ENCODE data around the gene CCDC171.
"Not testable (repeated sequence)": the region's sequence is repeated elsewhere in the genome, so short reads cannot be mapped to it uniquely, and the experiment has no call there.

The CCDC171 gene

DNA sequence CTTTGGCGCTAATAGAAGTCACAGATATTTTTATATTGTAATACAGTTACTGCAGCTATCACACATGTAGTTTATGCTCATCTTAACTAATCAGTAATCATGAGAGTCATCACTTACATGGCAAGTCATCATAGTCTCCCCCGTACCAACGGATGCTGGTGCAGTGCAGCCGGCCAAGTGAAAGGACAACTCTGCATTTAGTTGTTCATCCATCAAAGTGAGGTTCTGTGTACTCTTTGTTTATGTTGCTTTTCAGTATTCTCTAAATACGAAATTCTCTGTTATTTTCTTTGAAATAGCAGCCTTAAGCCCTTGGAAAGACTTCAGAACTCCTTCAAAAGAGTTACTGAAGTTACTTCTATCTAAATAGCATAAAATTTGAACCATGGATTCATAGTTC, 216.7 kb downstream of the CCDC171 start:
- DNase-seq, result no peak

DNA sequence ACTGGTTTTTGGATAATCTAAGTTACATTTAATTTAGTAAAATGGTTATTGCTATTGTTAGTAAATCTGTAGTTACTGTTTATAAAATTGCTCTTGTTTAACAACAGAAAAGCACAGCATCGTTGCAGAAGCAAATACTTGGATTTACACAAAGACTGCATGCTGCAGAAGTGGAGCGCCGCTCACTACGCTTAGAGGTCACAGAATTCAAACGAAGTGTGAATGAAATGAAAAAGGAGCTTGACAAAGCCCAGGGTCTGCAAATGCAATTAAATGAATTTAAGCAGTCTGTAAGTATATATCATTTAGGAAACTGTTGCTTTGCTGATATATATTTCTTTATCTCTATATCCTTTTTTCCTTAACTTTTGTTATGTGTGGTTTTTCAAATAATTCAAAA, 226.0 kb downstream of the CCDC171 start:
- no peak for DNase-seq

DNA sequence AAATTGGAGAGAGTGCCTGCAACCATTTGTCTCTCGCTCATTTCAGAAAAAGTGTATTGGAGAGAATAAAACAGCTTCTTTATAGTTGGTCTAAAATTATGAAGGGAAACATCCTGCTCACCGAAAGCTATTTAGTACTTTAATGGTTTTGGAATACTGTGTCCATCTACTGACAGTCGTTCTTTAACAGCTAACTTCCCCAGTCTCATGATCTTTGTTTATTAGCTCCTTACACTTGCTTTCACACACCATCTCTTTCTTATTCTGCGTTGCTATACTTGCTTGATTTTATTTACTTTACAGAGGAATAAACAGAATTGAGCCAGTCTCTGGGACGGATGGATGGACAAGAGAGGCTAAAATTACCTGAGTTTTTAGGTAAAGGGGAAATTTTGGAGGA, 229.3 kb downstream of the CCDC171 start:
- no peak for DNase-seq

GRCh38 chr9:15785584-15785983, 232.7 kb downstream of the CCDC171 start:
- no peak for DNase-seq

DNA sequence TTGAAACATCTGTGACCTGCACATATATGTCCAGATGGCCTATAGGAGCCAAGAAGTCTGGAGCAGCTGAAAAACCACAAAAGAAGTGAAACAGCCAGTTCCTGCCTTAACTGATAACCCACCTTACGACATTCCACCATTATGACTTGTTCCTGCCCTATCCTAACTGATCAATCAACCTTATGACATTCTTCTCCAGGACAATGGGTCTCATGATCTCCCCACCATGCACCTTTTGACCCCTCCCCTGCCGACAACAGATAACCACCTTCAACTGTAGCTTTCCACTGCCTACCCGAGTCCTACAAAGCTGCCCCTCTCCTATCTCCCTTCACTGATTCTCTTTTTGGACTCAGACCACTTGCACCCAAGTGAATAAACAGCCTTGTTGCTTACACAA, 233.8 kb downstream of the CCDC171 start:
- DNase-seq, result no peak

GRCh38 chr9:15810219-15810899, 257.5 kb downstream of the CCDC171 start:
- DNase-seq, result not testable (repeated sequence)

DNA sequence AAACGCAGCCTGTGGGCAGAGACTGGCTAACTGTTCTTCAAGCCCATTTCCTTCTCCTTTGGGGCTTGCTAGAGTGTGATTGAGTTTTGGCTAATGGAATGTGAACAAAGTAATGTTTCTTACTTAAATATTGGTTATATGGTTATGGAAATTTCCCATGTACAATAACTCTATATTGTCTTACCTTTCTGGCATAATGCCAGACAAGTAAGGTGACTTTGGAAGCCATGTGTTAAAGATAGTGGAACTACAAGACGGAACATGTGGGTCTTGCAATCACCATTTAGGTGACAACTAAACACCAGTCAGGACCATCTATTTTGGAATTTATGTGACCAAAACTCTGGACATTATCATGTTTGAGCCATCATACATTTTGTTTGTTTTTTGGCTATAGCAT, 260.2 kb downstream of the CCDC171 start:
- no peak for DNase-seq

GRCh38 chr9:15824310-15824709, 271.5 kb downstream of the CCDC171 start:
- DNase-seq, result no peak

DNA sequence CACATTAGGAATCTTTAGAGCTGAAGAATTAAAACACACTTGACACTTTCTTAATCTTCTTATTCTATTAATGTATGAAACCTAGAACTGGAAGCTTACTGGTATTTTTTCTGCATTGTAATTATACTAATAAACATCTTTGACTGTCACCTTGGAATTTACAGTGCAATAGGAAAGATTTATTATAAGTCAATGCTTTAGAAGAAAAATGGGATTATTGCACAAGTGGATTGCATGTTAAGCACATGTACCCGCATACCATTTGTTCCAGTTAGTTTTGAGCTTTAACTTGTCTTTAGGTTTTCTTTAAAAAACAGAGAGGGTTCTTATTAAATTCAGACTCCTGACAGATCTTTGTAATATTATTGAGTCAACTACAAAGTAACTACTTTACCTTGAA, 278.5 kb downstream of the CCDC171 start:
- DNase-seq, result no peak

- DNase-seq, result no peak
Measured at GRCh38 chr9:15834541-15834940, 281.7 kb downstream of the CCDC171 start.

GRCh38 chr9:15837079-15837679, 284.3 kb downstream of the CCDC171 start:
- DNase-seq, result no peak

GRCh38 chr9:15842051-15842450, 289.2 kb downstream of the CCDC171 start:
- DNase-seq, result no peak

GRCh38 chr9:15843316-15843715, 290.5 kb downstream of the CCDC171 start:
- DNase-seq, result no peak

DNA sequence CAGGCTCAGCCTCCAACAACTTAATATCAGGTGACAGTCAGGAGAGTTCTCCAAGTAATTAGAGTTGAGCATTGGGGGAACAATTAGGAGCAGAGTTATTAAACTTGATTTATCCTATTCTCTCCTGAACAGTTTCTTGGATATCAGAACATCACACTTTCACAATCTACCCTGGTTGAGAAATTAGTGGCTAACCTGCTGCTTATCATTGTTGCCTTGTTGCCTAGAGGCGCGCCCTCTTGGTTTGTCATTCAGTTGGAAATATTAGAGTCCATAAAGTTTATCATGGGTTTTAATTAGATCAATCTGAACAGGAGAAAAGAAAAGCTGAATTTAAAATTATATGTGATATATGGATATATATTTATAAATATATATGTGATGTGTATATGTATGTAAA, 291.1 kb downstream of the CCDC171 start:
- DNase-seq, result no peak

DNA sequence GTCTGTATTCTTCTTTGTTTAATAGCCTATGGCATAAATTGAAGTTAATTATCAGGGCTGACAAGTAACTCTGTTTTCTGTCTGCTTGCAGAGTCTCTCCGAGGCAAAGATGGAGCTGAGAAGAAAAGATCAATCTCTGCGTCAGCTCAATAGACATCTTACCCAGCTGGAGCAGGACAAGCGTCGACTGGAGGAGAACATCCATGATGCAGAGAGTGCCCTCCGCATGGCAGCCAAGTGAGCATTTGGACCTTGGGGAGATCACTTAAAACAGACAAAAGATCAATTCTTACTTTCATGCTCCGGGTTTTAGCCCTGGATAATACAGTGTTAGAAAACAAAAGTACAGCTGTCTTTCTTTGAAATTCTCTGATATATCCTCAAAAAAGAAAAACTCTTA, 293.8 kb downstream of the CCDC171 start:
- no peak for DNase-seq

- no peak for DNase-seq
Measured at GRCh38 chr9:15849871-15850270, 297.0 kb downstream of the CCDC171 start.

- no peak for DNase-seq
Measured at GRCh38 chr9:15851766-15852165, 298.9 kb downstream of the CCDC171 start.

GRCh38 chr9:15856591-15856990, 303.7 kb downstream of the CCDC171 start:
- DNase-seq, result no peak

- no peak for DNase-seq
Measured at GRCh38 chr9:15867334-15867733, 314.5 kb downstream of the CCDC171 start.

DNA sequence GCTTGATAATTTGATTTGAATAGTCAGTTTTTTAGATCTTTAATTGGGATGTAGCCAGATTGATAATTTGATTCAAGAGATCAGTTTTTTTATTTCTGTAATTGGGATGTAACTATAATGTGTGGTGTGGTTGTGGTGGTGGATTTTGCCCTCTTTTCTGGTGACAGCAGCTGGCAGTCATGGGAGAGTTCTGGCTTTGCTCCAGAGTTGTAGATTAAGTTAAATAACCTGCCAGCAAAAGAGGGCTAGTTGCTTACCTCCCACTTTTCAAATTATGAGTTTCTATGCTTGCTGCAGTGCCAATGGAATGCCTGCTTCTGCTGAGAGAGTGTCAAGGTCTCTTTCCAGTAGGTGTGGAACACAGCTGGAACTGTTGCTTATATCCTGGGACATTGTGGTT, 315.1 kb downstream of the CCDC171 start:
- DNase-seq, result no peak

DNA sequence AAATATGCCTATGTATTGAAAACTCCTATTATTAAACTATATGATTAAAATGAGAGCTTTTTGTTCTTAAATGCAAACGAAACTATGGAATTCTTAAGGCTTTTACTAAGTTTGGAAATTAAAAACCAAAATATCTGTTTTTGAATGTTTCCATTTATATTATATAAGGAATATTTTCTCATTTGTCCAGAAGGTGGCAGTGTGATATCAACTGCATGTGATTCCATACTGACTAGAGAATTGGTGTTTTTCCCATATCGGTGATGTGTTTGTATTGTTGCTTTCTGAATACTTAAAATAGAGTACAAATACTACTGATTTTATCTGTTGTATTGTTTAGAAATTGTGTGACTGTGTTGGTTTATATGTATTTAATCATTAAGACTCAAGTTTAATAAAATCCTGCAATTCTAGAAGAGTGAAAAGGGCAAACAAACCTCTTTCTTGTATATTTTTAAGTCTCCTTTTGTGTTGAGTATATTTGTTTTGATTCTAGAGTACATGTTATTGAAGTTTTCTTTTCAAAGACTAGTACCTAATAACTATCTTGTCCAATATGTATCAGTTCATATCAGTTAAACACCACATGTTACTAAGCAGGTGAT, 320.8 kb downstream of the CCDC171 start:
- no peak for DNase-seq

DNA sequence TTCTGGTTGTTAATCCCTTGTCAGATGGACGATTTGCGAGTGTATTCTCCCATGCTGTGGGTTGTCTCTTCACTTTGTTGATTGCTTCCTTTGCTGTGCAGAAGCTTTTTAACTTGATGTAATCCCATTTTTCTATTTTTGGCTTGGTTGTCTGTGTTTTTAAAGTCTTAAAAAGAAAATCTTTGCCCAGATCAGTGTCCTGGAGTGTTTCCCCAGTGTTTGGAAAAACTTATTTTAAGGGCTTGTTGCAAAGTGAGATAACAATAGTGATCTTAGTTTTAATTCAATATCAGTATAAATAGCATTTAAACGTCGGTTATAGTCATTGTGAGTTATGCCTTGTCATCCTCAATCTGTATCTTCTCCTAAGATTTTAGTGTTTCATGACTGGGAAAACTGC, 329.5 kb downstream of the CCDC171 start:
- DNase-seq, result no peak

GRCh38 chr9:15882883-15883282, 330.0 kb downstream of the CCDC171 start:
- DNase-seq, result no peak

- no peak for DNase-seq
Measured at GRCh38 chr9:15885464-15885863, 332.6 kb downstream of the CCDC171 start.

GRCh38 chr9:15889555-15889954, 336.7 kb downstream of the CCDC171 start:
- no peak for DNase-seq

All from NCI-H510A (cell line).